WI38 (cell line): Measurements from ENCODE around the gene NFE2L1.
"Not testable (repeated sequence)": the region's sequence is repeated elsewhere in the genome, so short reads cannot be mapped to it uniquely, and the experiment has no call there.

Source experiments
- H3K4me3 ChIP-seq: 2 replicates; pipeline ENCODE4 v1.5.1; 2011; ENCODE audit warnings: low read depth, mild to moderate bottlenecking, control low read depth, low read length
- CTCF ChIP-seq: IDR thresholded peaks from 2 replicates; pipeline ENCODE4 v1.5.1; 2012; ENCODE audit warnings: low read depth, mild to moderate bottlenecking, control low read depth, low read length

NFE2L1 gene

GRCh38 chr17:48066192-48066591 is 18.0 kb downstream of the NFE2L1 start:
- no peak for TF ChIP-seq CTCF

GRCh38 chr17:48066656-48067055 is 18.5 kb downstream of the NFE2L1 start:
- no peak overlapping the region for H3K4me3 ChIP-seq
- TF ChIP-seq CTCF = no peak

More at GRCh38 chr17:48066192-48066591, 18.0 kb downstream of the NFE2L1 start:
- no peak overlapping the region for H3K4me3 ChIP-seq

GRCh38 chr17:48067245-48067644 is 19.1 kb downstream of the NFE2L1 start:
- no peak overlapping the region for H3K4me3 ChIP-seq
- TF ChIP-seq CTCF = no peak

GRCh38 chr17:48067808-48068207 is 19.6 kb downstream of the NFE2L1 start:
- H3K4me3 ChIP-seq = not testable (repeated sequence)

- 0 out of 2 replicates have a peak, but pooled peaks have one; percentile 26 for TF ChIP-seq CTCF
- H3K4me3 ChIP-seq = no peak overlapping the region
Measured at GRCh38 chr17:48068491-48068961, 20.4 kb downstream of the NFE2L1 start.

GRCh38 chr17:48070195-48070594 is 22.0 kb downstream of the NFE2L1 start:
- TF ChIP-seq CTCF = no peak
- H3K4me3 ChIP-seq = no peak overlapping the region

- H3K4me3 ChIP-seq = no peak overlapping the region
Measured at GRCh38 chr17:48071654-48072053, 23.5 kb downstream of the NFE2L1 start.

GRCh38 chr17:48072811-48073210 is 24.7 kb downstream of the NFE2L1 start:
- not testable (repeated sequence) for H3K4me3 ChIP-seq

More at GRCh38 chr17:48071654-48072053, 23.5 kb downstream of the NFE2L1 start:
- no peak for TF ChIP-seq CTCF

- not testable (repeated sequence) for H3K4me3 ChIP-seq
Measured at GRCh38 chr17:48073566-48074094, 25.5 kb downstream of the NFE2L1 start.
